A673 (cell line): ENCODE results near the gene EVA1C.

Source experiments
- EZH2 ChIP-seq: fragments of 200-600 bp; sonication (generic); IDR thresholded peaks from 2 replicates; pipeline ENCODE4 v1.6.1; 2017; ENCODE audit warnings: borderline replicate concordance, low read depth, mild to moderate bottlenecking, mixed read lengths, antibody characterized with exemption, low read length; ENCODE audit not compliant: poor library complexity, severe bottlenecking
- TF ChIP-seq, protein P1 (sequence below): fragments of 300-800, 200-600 bp; sonication (generic); conservative IDR thresholded peaks from 2 replicates; pipeline ENCODE4 v1.5.1; 2017; ENCODE audit warnings: low read depth, mild to moderate bottlenecking, antibody characterized with exemption, low read length, moderate library complexity, mixed read lengths

DNA sequence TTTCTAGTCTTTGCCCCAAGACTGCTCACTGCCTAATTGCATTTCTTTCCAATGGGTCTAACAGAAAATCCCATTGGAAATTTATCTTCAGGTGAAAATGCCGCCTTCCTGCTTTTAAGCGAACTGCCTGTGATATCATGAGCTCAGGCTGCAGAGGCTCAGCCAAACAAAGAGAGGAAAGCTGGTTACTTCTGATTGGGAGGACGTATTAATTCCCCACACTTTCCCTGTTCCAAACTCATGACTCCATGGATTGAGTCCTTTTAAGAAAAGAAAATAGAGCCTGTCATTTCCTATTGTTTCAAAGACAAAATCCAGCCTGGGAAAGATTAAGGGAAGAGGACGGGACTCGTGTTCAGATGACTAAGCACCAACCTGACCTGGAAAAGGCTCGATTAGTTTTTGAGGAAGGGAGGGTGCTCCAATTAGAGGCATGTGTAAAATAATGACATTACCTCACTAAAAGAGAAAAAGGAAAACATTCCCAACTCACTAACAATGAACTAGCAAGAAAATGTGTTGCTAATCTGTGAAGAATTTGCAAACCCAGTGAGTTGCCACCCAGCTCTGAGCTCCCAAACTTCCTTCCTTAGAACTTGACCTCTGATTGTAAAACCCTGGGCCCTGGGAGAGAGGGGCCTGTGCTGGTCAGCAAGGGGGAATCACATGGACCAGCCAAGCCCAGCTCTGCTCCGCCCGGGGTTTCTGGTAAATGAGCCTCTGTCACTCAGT lies 111.6 kb downstream of the EVA1C start:
- TF ChIP-seq, protein P1, sequence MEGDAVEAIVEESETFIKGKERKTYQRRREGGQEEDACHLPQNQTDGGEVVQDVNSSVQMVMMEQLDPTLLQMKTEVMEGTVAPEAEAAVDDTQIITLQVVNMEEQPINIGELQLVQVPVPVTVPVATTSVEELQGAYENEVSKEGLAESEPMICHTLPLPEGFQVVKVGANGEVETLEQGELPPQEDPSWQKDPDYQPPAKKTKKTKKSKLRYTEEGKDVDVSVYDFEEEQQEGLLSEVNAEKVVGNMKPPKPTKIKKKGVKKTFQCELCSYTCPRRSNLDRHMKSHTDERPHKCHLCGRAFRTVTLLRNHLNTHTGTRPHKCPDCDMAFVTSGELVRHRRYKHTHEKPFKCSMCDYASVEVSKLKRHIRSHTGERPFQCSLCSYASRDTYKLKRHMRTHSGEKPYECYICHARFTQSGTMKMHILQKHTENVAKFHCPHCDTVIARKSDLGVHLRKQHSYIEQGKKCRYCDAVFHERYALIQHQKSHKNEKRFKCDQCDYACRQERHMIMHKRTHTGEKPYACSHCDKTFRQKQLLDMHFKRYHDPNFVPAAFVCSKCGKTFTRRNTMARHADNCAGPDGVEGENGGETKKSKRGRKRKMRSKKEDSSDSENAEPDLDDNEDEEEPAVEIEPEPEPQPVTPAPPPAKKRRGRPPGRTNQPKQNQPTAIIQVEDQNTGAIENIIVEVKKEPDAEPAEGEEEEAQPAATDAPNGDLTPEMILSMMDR: no peak
- TF ChIP-seq EZH2: no peak
